Karpas-422 (cell line): ENCODE results near the gene GRAMD1B. TPM values are rescaled to one million over a fixed set of nuclear protein-coding genes. Genes with fewer than 3 reads are reported as not detected.
A peak's percentile ranks its signal among the peaks of the same experiment; 100 is the strongest.

Source experiments
- DNase-seq: peaks from one replicate; pipeline ENCODE4 v3.0.0-alpha.2; 2015
- H2AFZ ChIP-seq: fragments of 200-600 bp; sonication (generic); 2 replicates; pipeline ENCODE4 v1.6.1; 2014; ENCODE audit warnings: antibody characterized with exemption, low read length, mixed read lengths
- H3K27ac ChIP-seq: fragments of 200-600 bp; sonication (generic); 2 replicates; pipeline ENCODE4 v1.5.1; 2014; ENCODE audit warnings: mild to moderate bottlenecking, low read length, moderate library complexity
- H3K27me3 ChIP-seq: fragments of 200-600 bp; sonication (generic); 2 replicates; pipeline ENCODE4 v1.6.1; 2014; ENCODE audit warnings: low read length, mixed read lengths
- H3K36me3 ChIP-seq: fragments of 200-600 bp; sonication (generic); 2 replicates; pipeline ENCODE4 v1.6.1; 2014; ENCODE audit warnings: low read length, mixed read lengths; ENCODE audit not compliant: insufficient read depth
- H3K4me1 ChIP-seq: fragments of 200-600 bp; sonication (generic); 2 replicates; pipeline ENCODE4 v1.6.1; 2014; ENCODE audit warnings: mild to moderate bottlenecking, low read length, mixed read lengths
- H3K4me2 ChIP-seq: fragments of 200-600 bp; sonication (generic); 2 replicates; pipeline ENCODE4 v1.6.1; 2014; ENCODE audit warnings: low read length, low read depth, mild to moderate bottlenecking; ENCODE audit not compliant: poor library complexity, severe bottlenecking
- H3K4me3 ChIP-seq: fragments of 200-600 bp; sonication (generic); 2 replicates; pipeline ENCODE4 v1.5.1; 2014; ENCODE audit warnings: mild to moderate bottlenecking, antibody characterized with exemption, low read length, mixed read lengths
- H3K79me2 ChIP-seq: fragments of 200-600 bp; sonication (generic); 2 replicates; pipeline ENCODE4 v1.6.1; 2014; ENCODE audit warnings: mild to moderate bottlenecking, low read length, mixed read lengths
- H3K9ac ChIP-seq: fragments of 200-600 bp; sonication (generic); 2 replicates; pipeline ENCODE4 v1.6.0; 2014; ENCODE audit warnings: low read length
- H3K9me2 ChIP-seq: fragments of 200-600 bp; sonication (generic), shearing (Covaris generic); replicated peaks from 2 replicates; pipeline ENCODE4 v1.6.0; 2014; ENCODE audit warnings: mild to moderate bottlenecking, low read length, moderate library complexity; ENCODE audit not compliant: insufficient read depth
- H3K9me3 ChIP-seq: fragments of 300-700, 200-600 bp; sonication (generic); 2 replicates; pipeline ENCODE4 v1.6.1; 2014; ENCODE audit warnings: low read length, mixed read lengths
- H4K20me1 ChIP-seq: fragments of 200-600 bp; sonication (generic); 2 replicates; pipeline ENCODE4 v1.6.1; 2014; ENCODE audit warnings: mild to moderate bottlenecking, antibody characterized with exemption, low read length, low read depth; ENCODE audit not compliant: insufficient read depth
- total RNA-seq: library from RNA; depleted of rRNA; stranded (reverse); fragments of >200 nt; shearing (Covaris generic); gene quantifications from 2 replicates; pipeline ENCODE4 v1.2.3, GENCODE V29; 2014; ENCODE audit warnings: low replicate concordance

GRAMD1B gene
- total RNA-seq, 1 experiment from 2014 or later, result 79.0 TPM

- no peaks in the 10 kb centered on the region for H3K79me2 ChIP-seq
- no peaks in the 10 kb centered on the region for H3K9me3 ChIP-seq
- no peak overlapping the region; the same call in 1 of the 2 replicates for H3K4me3 ChIP-seq
- H3K9me2 ChIP-seq, result no peaks in the 10 kb centered on the region
- H3K27ac ChIP-seq, result no peak overlapping the region
- no peaks in the 10 kb centered on the region for H4K20me1 ChIP-seq
- peak overlapping the region; percentile 26 for H2AFZ ChIP-seq
- no peak overlapping the region for H3K9ac ChIP-seq
- H3K4me2 ChIP-seq, result peak overlapping the region; percentile 37
- H3K27me3 ChIP-seq, result no peaks in the 10 kb centered on the region
- no peaks in the 10 kb centered on the region for H3K36me3 ChIP-seq
- DNase-seq, result peak; percentile 80
- peaks cover 11% of the 10 kb centered on the region for H3K4me1 ChIP-seq
Measured at GRCh38 chr11:123640677-123641494, 210.8 kb downstream of the GRAMD1B start.

DNA sequence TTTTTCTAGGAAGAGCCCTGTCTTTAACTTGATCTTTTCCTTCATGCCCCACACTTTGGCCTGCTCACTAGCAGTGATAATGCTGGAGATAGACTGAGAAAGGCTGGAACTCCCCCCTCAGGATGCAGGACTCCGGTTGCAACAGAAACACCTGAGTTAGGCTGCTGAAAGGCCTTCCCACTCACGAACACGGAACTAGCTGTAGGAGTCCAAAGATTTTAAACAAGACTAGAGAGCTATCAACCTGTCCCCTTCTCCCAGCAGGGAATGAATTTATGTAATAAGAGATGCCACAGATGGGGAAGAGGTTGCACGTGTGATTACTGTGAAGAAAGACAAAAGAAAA is 211.4 kb downstream of the GRAMD1B start:
- no peak for DNase-seq
- Histone ChIP-seq H3K4me2 (peak overlapping the region; percentile 37), H3K4me3 (no peak overlapping the region), H3K27ac (no peak overlapping the region), H4K20me1 (no peaks in the 10 kb centered on the region), H2AFZ (peak overlapping the region; percentile 26), H3K4me1 (peaks cover 11% of the 10 kb centered on the region), H3K9me3 (no peaks in the 10 kb centered on the region), H3K9me2 (no peaks in the 10 kb centered on the region), H3K36me3 (no peaks in the 10 kb centered on the region), H3K27me3 (no peaks in the 10 kb centered on the region), H3K9ac (no peak overlapping the region), H3K79me2 (no peaks in the 10 kb centered on the region)

DNA sequence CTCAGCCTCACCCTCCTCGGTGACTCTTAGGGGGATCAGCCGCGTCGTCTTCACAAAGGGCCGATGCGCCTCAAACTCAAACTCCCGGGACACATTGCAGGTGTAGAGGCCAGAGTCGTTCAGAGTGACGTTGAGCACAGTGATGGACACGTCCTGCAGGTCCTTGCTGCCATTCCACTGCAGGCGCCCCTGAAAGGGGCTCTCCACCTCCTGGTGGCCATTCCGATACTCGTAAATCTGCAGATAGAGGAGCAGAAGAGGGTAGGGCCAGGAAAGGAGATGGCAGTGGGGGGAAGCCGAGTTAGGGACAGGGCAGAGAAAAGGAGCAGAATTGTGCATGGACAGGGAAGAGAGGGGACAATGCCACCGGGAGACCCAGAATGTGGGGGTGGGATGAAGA is 212.4 kb downstream of the GRAMD1B start:
- H3K4me2 ChIP-seq, result no peak overlapping the region

GRCh38 chr11:123645286-123645975 is 215.4 kb downstream of the GRAMD1B start:
- Histone ChIP-seq H3K9ac (no peak overlapping the region), H3K4me3 (no peak overlapping the region), H3K36me3 (no peaks in the 10 kb centered on the region), H3K9me3 (no peaks in the 10 kb centered on the region), H3K4me2 (no peak overlapping the region), H3K27ac (no peak overlapping the region), H3K4me1 (peaks cover 3% of the 10 kb centered on the region), H3K9me2 (no peaks in the 10 kb centered on the region), H3K27me3 (no peaks in the 10 kb centered on the region), H4K20me1 (no peaks in the 10 kb centered on the region), H3K79me2 (no peaks in the 10 kb centered on the region), H2AFZ (no peak overlapping the region)
- DNase-seq, result no peak

More for the DNA sequence above, 212.4 kb downstream of the GRAMD1B start:
- Histone ChIP-seq H3K4me1 (peaks cover 11% of the 10 kb centered on the region), H4K20me1 (no peaks in the 10 kb centered on the region), H3K36me3 (no peaks in the 10 kb centered on the region), H3K9me2 (no peaks in the 10 kb centered on the region), H3K9me3 (no peaks in the 10 kb centered on the region), H3K27me3 (no peaks in the 10 kb centered on the region), H2AFZ (no peak overlapping the region), H3K9ac (no peak overlapping the region), H3K27ac (no peak overlapping the region), H3K4me3 (no peak overlapping the region), H3K79me2 (no peaks in the 10 kb centered on the region)
- DNase-seq, result no peak

DNA sequence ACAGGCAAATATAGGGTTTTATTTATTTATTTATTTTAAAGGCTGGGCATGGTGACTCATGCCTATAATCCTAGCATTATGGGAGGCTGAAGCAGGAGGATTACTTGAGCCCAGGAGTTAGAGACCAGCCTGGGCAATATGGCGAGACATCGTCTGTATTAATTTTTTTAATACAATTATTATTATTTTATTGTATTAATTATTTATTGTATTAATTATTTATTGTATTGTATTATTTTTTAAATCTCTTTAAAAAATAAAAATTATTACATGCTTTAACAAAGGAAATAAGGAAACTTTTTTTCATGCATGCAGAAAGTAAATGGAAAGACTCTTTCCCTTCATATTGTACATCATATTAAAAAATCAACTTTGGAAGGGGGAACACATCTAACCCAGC is 220.8 kb downstream of the GRAMD1B start:
- H3K9me2 ChIP-seq, result no peaks in the 10 kb centered on the region
- H3K36me3 ChIP-seq, result no peaks in the 10 kb centered on the region
- H3K4me3 ChIP-seq, result no peak overlapping the region
- no peaks in the 10 kb centered on the region for H3K4me1 ChIP-seq
- no peaks in the 10 kb centered on the region for H3K27me3 ChIP-seq
- H4K20me1 ChIP-seq, result no peaks in the 10 kb centered on the region
- H3K9ac ChIP-seq, result no peak overlapping the region
- H3K79me2 ChIP-seq, result no peaks in the 10 kb centered on the region
- H3K4me2 ChIP-seq, result no peak overlapping the region
- H2AFZ ChIP-seq, result no peak overlapping the region
- H3K9me3 ChIP-seq, result no peaks in the 10 kb centered on the region
- no peak for DNase-seq
- no peak overlapping the region for H3K27ac ChIP-seq

GRCh38 chr11:123652599-123652998 is 222.5 kb downstream of the GRAMD1B start:
- Histone ChIP-seq H3K4me3 (no peak overlapping the region), H3K79me2 (no peaks in the 10 kb centered on the region), H3K27ac (no peak overlapping the region), H4K20me1 (no peaks in the 10 kb centered on the region), H3K4me1 (no peaks in the 10 kb centered on the region), H3K9me2 (no peaks in the 10 kb centered on the region), H3K9ac (no peak overlapping the region), H3K4me2 (no peak overlapping the region), H3K27me3 (no peaks in the 10 kb centered on the region), H3K36me3 (no peaks in the 10 kb centered on the region), H3K9me3 (no peaks in the 10 kb centered on the region), H2AFZ (no peak overlapping the region)
- no peak for DNase-seq

DNA sequence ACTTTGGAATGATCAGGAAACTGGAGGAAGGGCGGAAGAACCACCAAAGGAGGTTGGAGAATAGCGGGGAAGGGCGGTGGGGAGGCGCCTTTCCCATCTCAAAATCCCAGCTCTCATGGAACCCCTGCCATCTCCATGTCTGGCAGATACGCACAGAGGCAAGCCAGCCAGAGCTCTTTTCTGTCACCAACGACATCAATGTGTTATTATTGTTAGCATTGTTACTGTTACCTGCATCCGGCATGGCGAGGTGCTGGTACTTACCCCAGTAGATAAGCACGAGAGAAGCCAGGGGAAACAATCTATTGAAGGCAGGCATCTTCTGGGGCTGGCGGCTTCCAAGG is 223.4 kb downstream of the GRAMD1B start:
- Histone ChIP-seq H3K9me3 (no peaks in the 10 kb centered on the region), H4K20me1 (no peaks in the 10 kb centered on the region), H3K4me3 (no peak overlapping the region), H3K27ac (no peak overlapping the region), H3K27me3 (no peaks in the 10 kb centered on the region), H3K79me2 (no peaks in the 10 kb centered on the region), H3K4me1 (no peaks in the 10 kb centered on the region), H3K36me3 (no peaks in the 10 kb centered on the region), H3K9ac (no peak overlapping the region), H3K4me2 (no peak overlapping the region), H3K9me2 (no peaks in the 10 kb centered on the region), H2AFZ (no peak overlapping the region)
- no peak for DNase-seq

DNA sequence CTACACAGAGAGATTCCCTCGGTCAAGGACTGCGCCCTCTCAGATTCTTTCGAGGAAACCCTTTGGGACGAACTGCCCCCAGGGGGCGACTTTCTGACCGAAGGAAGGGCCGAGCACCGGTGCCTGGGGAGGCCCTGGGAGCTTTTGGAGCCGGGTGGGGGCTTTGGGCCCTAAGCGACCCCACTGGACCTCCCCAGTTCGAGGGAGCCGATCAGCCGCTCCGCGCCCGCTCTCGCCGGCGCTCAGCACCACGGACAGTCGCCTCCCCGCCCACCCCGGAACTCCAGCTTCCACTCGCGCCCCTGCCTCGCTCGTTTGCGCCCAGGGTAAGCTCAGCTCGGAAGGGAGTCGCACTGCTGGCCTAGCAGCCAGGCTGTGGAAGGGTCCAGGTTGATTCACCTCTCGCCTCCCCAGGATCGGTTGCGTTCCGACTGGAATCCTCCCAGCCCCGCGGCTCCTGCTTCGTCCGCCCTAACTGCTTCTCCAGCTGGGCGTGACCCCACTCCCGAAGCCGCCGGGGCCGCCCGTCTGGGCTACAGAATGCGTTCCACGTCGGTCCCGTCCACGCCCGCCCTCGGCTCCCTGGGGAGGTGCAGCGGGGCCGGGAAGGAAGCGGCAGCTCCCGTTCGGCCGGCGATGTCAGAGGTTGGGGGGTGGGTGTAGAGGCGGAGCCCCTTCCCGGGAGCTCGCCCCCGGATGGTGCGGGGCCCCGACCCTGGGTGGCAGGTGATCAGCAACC is 223.9 kb downstream of the GRAMD1B start:
- Histone ChIP-seq H3K9me2 (no peaks in the 10 kb centered on the region), H3K9ac (no peak overlapping the region), H3K4me2 (no peak overlapping the region), H3K79me2 (no peaks in the 10 kb centered on the region), H3K36me3 (no peaks in the 10 kb centered on the region), H4K20me1 (no peaks in the 10 kb centered on the region), H3K4me1 (no peaks in the 10 kb centered on the region), H3K27ac (no peak overlapping the region), H2AFZ (no peak overlapping the region), H3K27me3 (no peaks in the 10 kb centered on the region), H3K9me3 (no peaks in the 10 kb centered on the region), H3K4me3 (no peak overlapping the region)
- DNase-seq, result no peak
